K562 (cell line): Measurements from ENCODE around the gene CNKSR2. TPM values are rescaled to one million over a fixed set of nuclear protein-coding genes. Genes with fewer than 3 reads are reported as not detected.

Experiments
- ATAC-seq: fragments of 200-7000 bp; cut with Tn5 transposase; 3 replicates; pipeline ENCODE4 v1.9.1; 2020; ENCODE audit warnings: moderate library complexity
- BruUV-seq: library from RNA; stranded (reverse); fragments of 400-500 nt; replicated peaks from 2 replicates; lab custom pipeline; 2021; lab: Mats Ljungman, UMichigan
- CTCF ChIA-PET: fragments of 300-600 bp; formaldehyde crosslinking; extraction: SDS; loops from one replicate; lab custom pipeline; 2021; ENCODE audit warnings: low intra/inter-chr PET ratio; lab: Yijun Ruan, JAX
- POLR2A ChIA-PET: fragments of 300-600, 350-650 bp; sonication (Branson Sonifier 250); formaldehyde crosslinking; extraction: SDS; loops from one replicate; lab custom pipeline; 2021; ENCODE audit warnings: antibody characterized with exemption, inconsistent platforms; lab: Yijun Ruan, JAX
- DNase-seq, 4 experiments: peaks; one replicate each; pipeline versions ENCODE4 v3.0.0 to v3.0.0-alpha.2; 2011 to 2018; ENCODE audit warnings: low spot score in 3 of 4, mixed read lengths in 3 of 4; ENCODE audit errors: extremely low read depth in 1 of 4
- FAIRE-seq: peaks from 2 replicates; lab custom pipeline; 2011; peaks lifted over from hg19 to GRCh38; lab: Jason Lieb, UNC
- H2AFZ ChIP-seq: 2 replicates; pipeline ENCODE4 v1.6.0; 2011; ENCODE audit warnings: low read depth, low read length, control low read depth, inconsistent platforms
- H3K27ac ChIP-seq: fragments of 200-600 bp; 3 replicates; pipeline ENCODE4 v1.8.0; 2011; ENCODE audit warnings: low read depth, mild to moderate bottlenecking, control low read depth, inconsistent platforms, low read length, moderate library complexity, mixed read lengths; ENCODE audit errors: extremely low read depth
- H3K27me3 ChIP-seq, 2 experiments: fragments of 300-600 bp in 1 of 2; 2 replicates in 1 of 2; 3 replicates in 1 of 2; pipeline versions ENCODE4 v1.6.0 to v1.8.0; 2011; ENCODE audit warnings: inconsistent platforms in 2 of 2, low read length in 2 of 2, mild to moderate bottlenecking in 1 of 2, mixed read lengths in 1 of 2, moderate library complexity in 1 of 2; ENCODE audit not compliant: control insufficient read depth in 2 of 2, insufficient read depth in 2 of 2
- H3K36me3 ChIP-seq: fragments of 300-600 bp; 3 replicates; pipeline ENCODE4 v1.8.0; 2011; ENCODE audit warnings: mild to moderate bottlenecking, low read length, inconsistent platforms; ENCODE audit not compliant: control insufficient read depth, insufficient read depth
- H3K4me1 ChIP-seq, 2 experiments: fragments of 200-600 bp in 1 of 2; replicated peaks in 1 of 2; 2 replicates in 1 of 2; 3 replicates in 1 of 2; pipeline versions ENCODE4 v1.5.1 to v1.8.0; 2011; ENCODE audit warnings: inconsistent platforms in 2 of 2, low read length in 2 of 2, mild to moderate bottlenecking in 1 of 2, mixed read lengths in 1 of 2, moderate library complexity in 1 of 2; ENCODE audit not compliant: control insufficient read depth in 2 of 2, insufficient read depth in 2 of 2
- H3K4me2 ChIP-seq: 2 replicates; pipeline ENCODE4 v1.6.1; 2011; ENCODE audit warnings: low read length, control low read depth, inconsistent platforms, mixed read lengths; ENCODE audit not compliant: insufficient read depth
- H3K4me3 ChIP-seq: fragments of 200-600 bp; sonication (generic), shearing (Covaris generic); 2 replicates; pipeline ENCODE4 v1.5.1; 2016; ENCODE audit warnings: control low read depth, inconsistent platforms
- H3K79me2 ChIP-seq: fragments of 200-600 bp; 3 replicates; pipeline ENCODE4 v1.8.0; 2011; ENCODE audit warnings: low read length, inconsistent platforms; ENCODE audit not compliant: control insufficient read depth, insufficient read depth
- H3K9ac ChIP-seq, 2 experiments: 2 replicates each; pipeline versions ENCODE4 v1.6.0 to v1.6.1; 2011; ENCODE audit warnings: low read depth in 2 of 2, low read length in 2 of 2, control low read depth in 1 of 2, inconsistent platforms in 1 of 2, mild to moderate bottlenecking in 1 of 2, mixed read lengths in 1 of 2; ENCODE audit not compliant: insufficient read depth in 1 of 2
- H3K9me1 ChIP-seq: one replicate; pipeline ENCODE4 v1.6.0; 2011; ENCODE audit warnings: inconsistent platforms, mild to moderate bottlenecking, low read length, moderate library complexity; ENCODE audit not compliant: control insufficient read depth, insufficient read depth
- H3K9me3 ChIP-seq: replicated peaks from 2 replicates; pipeline ENCODE4 v1.5.1; 2011; ENCODE audit warnings: low read depth, low read length, inconsistent platforms; ENCODE audit not compliant: control insufficient read depth, insufficient read depth
- H4K20me1 ChIP-seq: replicated peaks from 2 replicates; pipeline ENCODE4 v1.6.1; 2011; ENCODE audit warnings: low read length, inconsistent platforms, mixed read lengths; ENCODE audit not compliant: control insufficient read depth, insufficient read depth
- BACH1 ChIP-seq: fragments of 200-800 bp; sonication (Bioruptor generic); IDR thresholded peaks from 2 replicates; pipeline ENCODE4 v1.6.1; 2016; ENCODE audit warnings: missing genetic modification characterization, missing compliant biosample characterization
- CBFA2T2 ChIP-seq: fragments of 450-650 bp; conservative IDR thresholded peaks from 2 replicates; pipeline ENCODE4 v1.6.1; 2017; ENCODE audit warnings: mild to moderate bottlenecking
- DNMT1 ChIP-seq: fragments of 450-650 bp; IDR thresholded peaks from 2 replicates; pipeline ENCODE4 v1.6.1; 2016; ENCODE audit warnings: antibody characterized with exemption, mild to moderate bottlenecking
- ILK ChIP-seq: fragments of 450-650 bp; IDR thresholded peaks from 2 replicates; pipeline ENCODE4 v1.6.1; 2016; ENCODE audit warnings: missing genetic modification characterization, low read depth, mild to moderate bottlenecking, missing compliant biosample characterization, moderate library complexity, borderline replicate concordance
- KLF13 ChIP-seq: fragments of 450-650 bp; IDR thresholded peaks from 2 replicates; pipeline ENCODE4 v1.6.1; 2016; ENCODE audit warnings: missing genetic modification characterization, low read depth, mild to moderate bottlenecking, missing compliant biosample characterization, moderate library complexity, borderline replicate concordance
- NFYB ChIP-seq: IDR thresholded peaks from 2 replicates; pipeline ENCODE4 v1.6.1; 2011; ENCODE audit warnings: mild to moderate bottlenecking, moderate library complexity; ENCODE audit not compliant: insufficient read length; ENCODE audit errors: extremely low read depth
- RFX7 ChIP-seq: fragments of 250-450 bp; sonication (Bioruptor Pico); IDR thresholded peaks from 2 replicates; pipeline ENCODE4 v1.5.1; 2021; ENCODE audit warnings: mild to moderate bottlenecking
- SMARCB1 ChIP-seq: IDR thresholded peaks from 2 replicates; pipeline ENCODE4 v1.6.1; 2011; ENCODE audit warnings: improper control_type of control experiment, low read depth; ENCODE audit not compliant: insufficient read length
- TBL1XR1 ChIP-seq, 2 experiments: IDR thresholded peaks; 2 replicates each; pipeline ENCODE4 v1.6.1; 2012; ENCODE audit warnings: improper control_type of control experiment in 2 of 2, low read length in 2 of 2, mild to moderate bottlenecking in 1 of 2
- WGBS: fragments of 100-300 bp; shearing (Covaris generic); methylation state at CpG from one replicate; pipeline ENCODE4 v1.1.6; 2016; ENCODE audit warnings: low coverage, mixed read lengths; ENCODE audit not compliant: insufficient coverage; ENCODE audit errors: missing lambda C conversion rate; 5-methylcytosine and 5-hydroxymethylcytosine counted together
- in situ Hi-C: fragments of 300-500 bp; cut with MboI; formaldehyde crosslinking; loops from 4 replicates; pipeline ENCODE4 v1.15.0; 2018; ENCODE audit warnings: inconsistent platforms, mixed read lengths
- intact Hi-C: fragments of 100-400 bp; cut with micrococcal nuclease; formaldehyde crosslinking; loops from 2 replicates; pipeline ENCODE4 v1.14.2; 2022
- polyA plus RNA-seq, 8 experiments: library from polyadenylated mRNA; depleted of rRNA in 4 of 8; stranded (reverse) in 5 of 8; unstranded in 3 of 8; fragments of >200 nt; fragmentation: Nextera tagmentation in 2 of 8; fragmentation: Illumina TruSeq in 1 of 8; extraction: Ambion mirVana in 2 of 8; extraction: Trizol in 1 of 8; gene quantifications; 2 replicates each; pipeline versions ENCODE4 v1.2.1 to v1.2.3, GENCODE V29; 2011 to 2014; ENCODE audit warnings: inconsistent platforms in 1 of 8, missing spikeins in 1 of 8
- total RNA-seq, 7 experiments: library from RNA; depleted of rRNA in 6 of 7; stranded (reverse); fragments of >200 nt in 6 of 7; fragmentation: Illumina TruSeq in 2 of 7; extraction: Trizol in 2 of 7; gene quantifications; 2 replicates each; pipeline versions ENCODE4 v1.2.1 to v1.2.3, GENCODE V29; 2011 to 2021; ENCODE audit warnings: low replicate concordance in 1 of 7

CNKSR2 gene
- total and polyA plus RNA-seq, 9 of the 15 experiments (the other 6 are each of a cell fraction or from before 2014, with no cell fraction given), result not detected

DNA sequence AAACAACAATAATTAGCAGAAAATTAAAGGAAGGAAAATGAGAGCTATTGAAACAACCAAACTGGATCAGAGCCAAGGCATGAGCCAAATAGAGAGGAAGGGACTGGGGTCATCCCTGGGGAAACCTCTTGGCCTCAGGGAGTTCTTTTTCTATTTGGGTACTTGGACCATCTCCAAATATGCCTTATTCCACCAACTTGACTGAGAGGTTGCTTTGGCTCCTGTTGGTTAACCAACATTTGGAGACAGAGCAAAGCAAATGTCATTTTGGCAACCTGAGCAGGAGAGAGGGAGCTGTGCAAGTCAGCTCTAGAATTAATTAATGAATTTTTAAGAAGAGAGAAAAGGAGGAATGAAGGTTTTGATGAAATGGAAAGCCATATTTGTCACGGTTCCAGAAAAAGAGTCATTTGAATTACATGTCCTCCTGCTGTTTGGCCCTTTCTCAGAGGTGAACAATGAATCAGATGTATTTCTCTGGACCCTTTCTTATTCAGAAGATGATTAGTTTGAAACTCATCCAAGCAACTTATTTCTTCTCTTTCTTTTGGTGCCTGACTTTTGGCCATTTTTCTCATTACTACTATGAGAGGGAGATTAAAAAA is 119.1 kb downstream of the CNKSR2 start:
- in situ Hi-C loops, result no loop called here
- no peak overlapping the region for H3K4me3 ChIP-seq
- BruUV-seq, result no TSS peak
- CTCF ChIA-PET, result no interaction called here
- WGBS, result 0% methylated on average over 1 of the region's 1 CpG
- H3K9me1 ChIP-seq, result no peaks in the 10 kb centered on the region
- no peaks in the 10 kb centered on the region; a peak in 1 of 5 replicates for H3K4me1 ChIP-seq
- POLR2A ChIA-PET, result no interaction called here
- no peak for ATAC-seq
- no peak overlapping the region for H3K9ac ChIP-seq
- H4K20me1 ChIP-seq, result no peaks in the 10 kb centered on the region
- no peak for FAIRE-seq
- H3K27me3 ChIP-seq, result no peaks in the 10 kb centered on the region
- no peak for DNase-seq
- no peak overlapping the region for H3K27ac ChIP-seq
- TF ChIP-seq BACH1, result no peak
- no peak for TF ChIP-seq TBL1XR1 (IDR thresholded peaks at IDR 0.05; ENCODE audit: low read length in 2 of 2)
- TF ChIP-seq RFX7 (CRISPR knock-in tag), result no peak
- no peak for TF ChIP-seq ILK (tag)
- TF ChIP-seq NFYB, result no peak
- TF ChIP-seq CBFA2T2, result no peak
- TF ChIP-seq KLF13, result no peak
- no peak for TF ChIP-seq DNMT1
- no peak for TF ChIP-seq SMARCB1
- TF ChIP-seq, all 486 proteins: peak for 0
- intact Hi-C loops, result no loop called here
- Histone ChIP-seq H3K4me2 (no peak overlapping the region), H3K36me3 (no peaks in the 10 kb centered on the region), H3K79me2 (no peaks in the 10 kb centered on the region), H2AFZ (no peak overlapping the region), H3K9me3 (no peaks in the 10 kb centered on the region)
